Amniotic epithelial cell (primary cell): Measurements from ENCODE around the gene MINDY3.

ENCODE experiments used
- DNase-seq: peaks from one replicate; pipeline ENCODE4 v3.0.0-alpha.2; 2010; ENCODE audit warnings: low read depth

Gene MINDY3

GRCh38 chr10:15738270-15738925, 121.9 kb downstream of the MINDY3 start:
- no peak for DNase-seq

GRCh38 chr10:15737656-15738055, 122.7 kb downstream of the MINDY3 start:
- DNase-seq = no peak

DNA sequence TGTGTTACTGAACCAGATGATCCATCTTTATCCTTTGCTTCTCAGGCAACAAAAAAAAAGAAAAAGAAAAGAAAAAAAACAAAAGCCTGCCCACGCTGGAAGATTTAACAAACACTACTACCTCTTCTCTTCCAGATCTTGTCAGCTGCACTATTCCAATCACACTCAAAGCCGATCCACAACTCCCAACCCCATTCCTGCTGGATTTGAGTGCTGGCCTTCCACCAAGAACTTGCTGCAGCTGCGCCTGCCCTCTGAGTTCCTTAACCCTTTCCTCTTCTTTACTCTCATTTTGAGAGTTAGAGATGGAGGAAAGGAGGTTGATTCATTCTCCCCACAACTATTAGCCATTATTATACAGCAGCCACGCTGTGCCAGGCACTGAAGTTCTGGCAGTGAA, 124.5 kb downstream of the MINDY3 start:
- DNase-seq = no peak

- no peak for DNase-seq
Observed at GRCh38 chr10:15730341-15730740, 130.0 kb downstream of the MINDY3 start.

GRCh38 chr10:15729890-15730289, 130.4 kb downstream of the MINDY3 start:
- DNase-seq = no peak
